Colonic mucosa (tissue), 4 donors: Measurements from ENCODE around the gene TRIO. TPM values are rescaled to one million over a fixed set of nuclear protein-coding genes. Genes with fewer than 3 reads are reported as not detected.

Experiments used
- DNase-seq: peaks from one replicate; pipeline ENCODE4 v3.0.0-alpha.2; 2020
- H3K27ac ChIP-seq: fragments of 200-600 bp; one replicate; pipeline ENCODE4 v1.8.0; 2021
- H3K27me3 ChIP-seq: fragments of 200-600 bp; one replicate; pipeline ENCODE4 v1.8.0; 2021
- H3K36me3 ChIP-seq: fragments of 200-600 bp; one replicate; pipeline ENCODE4 v1.8.0; 2021
- H3K4me1 ChIP-seq: fragments of 200-600 bp; one replicate; pipeline ENCODE4 v1.8.0; 2021; ENCODE audit warnings: mild to moderate bottlenecking
- H3K4me3 ChIP-seq: fragments of 200-600 bp; one replicate; pipeline ENCODE4 v1.8.0; 2021
- H3K9ac ChIP-seq, 2 donors: one replicate each; pipeline ENCODE4 v1.7.0; 2013; ENCODE audit warnings: control low read depth in 2 of 2, low read depth in 2 of 2, low read length in 2 of 2
- H3K9me3 ChIP-seq: fragments of 200-600 bp; one replicate; pipeline ENCODE4 v1.8.0; 2021
- CTCF ChIP-seq: fragments of 200-600 bp; IDR thresholded peaks from one replicate; pipeline ENCODE4 v1.8.0; 2022; ENCODE audit warnings: antibody characterized with exemption, mild to moderate bottlenecking
- intact Hi-C: fragments of 100-400 bp; cut with DNase I; formaldehyde crosslinking; loops from one replicate; pipeline ENCODE4 v1.14.1; 2022
- total RNA-seq, 2 donors: library from RNA; stranded (reverse); fragmentation: NEBNext Ultra II Directional in 1 of 2; extraction: Animal tissue kit (Norgen Biotek cat#: 25700) in 1 of 2; gene quantifications; one replicate each; pipeline ENCODE4 v1.2.1, GENCODE V29; 2021
- donor health status: healthy.
- donor health status: DM: no; HTN: no; CAD: no.
- donor health status: DM: no; HTN: no; CAD: no.

TRIO gene
- total RNA-seq, 2 donors from 2014 or later = 134 to 138 TPM

- Histone ChIP-seq H3K9me3 (no peaks in the 10 kb centered on the region), H3K4me1 (no peaks in the 10 kb centered on the region), H3K4me3 (no peak overlapping the region), H3K9ac (no peak overlapping the region), H3K27me3 (no peaks in the 10 kb centered on the region), H3K27ac (no peak overlapping the region), H3K36me3 (peaks cover 3% of the 10 kb centered on the region)
- no peak for DNase-seq
- TF ChIP-seq CTCF = no peak
- intact Hi-C loops = no loop called here
Observed at GRCh38 chr5:14348142-14348541, 205.0 kb downstream of the TRIO start.

GRCh38 chr5:14349029-14349428 is 205.9 kb downstream of the TRIO start:
- H3K9me3 ChIP-seq = no peaks in the 10 kb centered on the region
- TF ChIP-seq CTCF = no peak
- intact Hi-C loops = no loop called here

GRCh38 chr5:14351086-14351661 is 208.0 kb downstream of the TRIO start:
- no peak for DNase-seq
- no peak overlapping the region for H3K9ac ChIP-seq
- no peaks in the 10 kb centered on the region for H3K27me3 ChIP-seq
- H3K36me3 ChIP-seq = peaks cover 3% of the 10 kb centered on the region
- H3K4me3 ChIP-seq = no peak overlapping the region
- H3K4me1 ChIP-seq = no peaks in the 10 kb centered on the region
- no peak for TF ChIP-seq CTCF
- H3K27ac ChIP-seq = no peak overlapping the region
- H3K9me3 ChIP-seq = no peaks in the 10 kb centered on the region
- intact Hi-C loops = no loop called here

More at GRCh38 chr5:14349029-14349428, 205.9 kb downstream of the TRIO start:
- Histone ChIP-seq H3K4me1 (no peaks in the 10 kb centered on the region), H3K4me3 (no peak overlapping the region), H3K27me3 (no peaks in the 10 kb centered on the region), H3K27ac (no peak overlapping the region), H3K9ac (no peak overlapping the region), H3K36me3 (peaks cover 3% of the 10 kb centered on the region)
- no peak for DNase-seq

- peak; percentile 98 for TF ChIP-seq CTCF
- Histone ChIP-seq H3K9ac (no peak overlapping the region), H3K27ac (no peak overlapping the region), H3K4me1 (no peaks in the 10 kb centered on the region), H3K9me3 (no peaks in the 10 kb centered on the region), H3K27me3 (no peaks in the 10 kb centered on the region), H3K4me3 (no peak overlapping the region), H3K36me3 (peaks cover 3% of the 10 kb centered on the region)
- DNase-seq = peak; percentile 62
- intact Hi-C loops = no loop called here
Observed at GRCh38 chr5:14351845-14352712, 208.9 kb downstream of the TRIO start.

GRCh38 chr5:14353726-14354474 is 210.8 kb downstream of the TRIO start:
- Histone ChIP-seq H3K27me3 (no peaks in the 10 kb centered on the region), H3K27ac (no peak overlapping the region), H3K4me1 (no peaks in the 10 kb centered on the region), H3K36me3 (peaks cover 3% of the 10 kb centered on the region), H3K9me3 (no peaks in the 10 kb centered on the region), H3K9ac (no peak overlapping the region), H3K4me3 (no peak overlapping the region)
- TF ChIP-seq CTCF = no peak
- no peak for DNase-seq
- intact Hi-C loops = no loop called here
